ENCODE results near the gene FHIT.

The FHIT gene

GRCh38 chr3:59843821-59844220 lies 1407.4 kb downstream of the FHIT start:
- no peak for DNase-seq

- DNase-seq, result no peak
Observed at GRCh38 chr3:59839810-59840515, 1411.3 kb downstream of the FHIT start.

GRCh38 chr3:59839283-59839682 lies 1412.0 kb downstream of the FHIT start:
- no peak for DNase-seq

GRCh38 chr3:59836531-59836930 lies 1414.7 kb downstream of the FHIT start:
- no peak for DNase-seq

- DNase-seq, result no peak
Observed at GRCh38 chr3:59832702-59833101, 1418.5 kb downstream of the FHIT start.

- DNase-seq, result no peak
Observed at GRCh38 chr3:59832241-59832640, 1419.0 kb downstream of the FHIT start.

- DNase-seq, result no peak
Observed at GRCh38 chr3:59831394-59831793, 1419.9 kb downstream of the FHIT start.

- DNase-seq, result no peak
Observed at GRCh38 chr3:59829527-59829926, 1421.7 kb downstream of the FHIT start.

- DNase-seq, result no peak
Observed at GRCh38 chr3:59824876-59825275, 1426.4 kb downstream of the FHIT start.

- DNase-seq, result no peak
Observed at GRCh38 chr3:59821274-59821673, 1430.0 kb downstream of the FHIT start.

GRCh38 chr3:59820352-59820934 lies 1430.8 kb downstream of the FHIT start:
- no peak for DNase-seq

- DNase-seq, result no peak
Observed at GRCh38 chr3:59818919-59819300, 1432.3 kb downstream of the FHIT start.

GRCh38 chr3:59818033-59818918 lies 1433.0 kb downstream of the FHIT start:
- DNase-seq, result no peak

- DNase-seq, result no peak
Observed at GRCh38 chr3:59817511-59817910, 1433.7 kb downstream of the FHIT start.

GRCh38 chr3:59816312-59816711 lies 1434.9 kb downstream of the FHIT start:
- no peak for DNase-seq

GRCh38 chr3:59813148-59813538 lies 1438.1 kb downstream of the FHIT start:
- DNase-seq, result no peak

GRCh38 chr3:59812237-59813147 lies 1438.8 kb downstream of the FHIT start:
- DNase-seq, result no peak

- DNase-seq, result no peak
Observed at GRCh38 chr3:59811160-59811559, 1440.1 kb downstream of the FHIT start.

- no peak for DNase-seq
Observed at GRCh38 chr3:59810606-59811005, 1440.6 kb downstream of the FHIT start.

- no peak for DNase-seq
Observed at GRCh38 chr3:59809710-59810444, 1441.4 kb downstream of the FHIT start.

GRCh38 chr3:59809016-59809415 lies 1442.2 kb downstream of the FHIT start:
- no peak for DNase-seq

- no peak for DNase-seq
Observed at GRCh38 chr3:59808446-59808845, 1442.8 kb downstream of the FHIT start.
